Uterus (tissue), 4 donors: Measurements from ENCODE around the gene CSH1. TPM values are rescaled to one million over a fixed set of nuclear protein-coding genes. Genes with fewer than 3 reads are reported as not detected.
A peak's percentile ranks its signal among the peaks of the same experiment; 100 is the strongest.

Experiments
- DNase-seq, 2 donors: peaks; one replicate each; pipeline ENCODE4 v3.0.0-alpha.2; 2019 to 2020
- H3K27ac ChIP-seq, 2 donors: fragments of 200-600 bp; sonication (generic); 1 replicate in 1 of 2; 2 replicates in 1 of 2; pipeline ENCODE4 v1.5.1; 2016 to 2018
- H3K27me3 ChIP-seq, 2 donors: fragments of 200-600 bp; sonication (generic); one replicate each; pipeline ENCODE4 v1.5.1; 2018 to 2019; ENCODE audit warnings: control low read depth in 1 of 2
- H3K36me3 ChIP-seq, 2 donors: fragments of 200-600 bp; sonication (generic); one replicate each; pipeline ENCODE4 v1.5.1; 2019; ENCODE audit warnings: control low read depth in 1 of 2
- H3K4me1 ChIP-seq, 2 donors: fragments of 200-600 bp; sonication (generic); one replicate each; pipeline ENCODE4 v1.5.1; 2018 to 2019; ENCODE audit warnings: control low read depth in 1 of 2
- H3K4me3 ChIP-seq, 2 donors: fragments of 200-600 bp; sonication (generic); 1 replicate in 1 of 2; 2 replicates in 1 of 2; pipeline ENCODE4 v1.5.1; 2018 to 2019; ENCODE audit warnings: mild to moderate bottlenecking in 1 of 2
- H3K9me3 ChIP-seq, 2 donors: fragments of 200-600 bp; sonication (generic); one replicate each; pipeline ENCODE4 v1.5.1; 2019; ENCODE audit warnings: control low read depth in 1 of 2
- CTCF ChIP-seq, 4 experiments: fragments of 200-600 bp in 2 of 4; fragments of 450-650 bp in 2 of 4; sonication (generic) in 2 of 4; IDR thresholded peaks; one replicate each; pipeline ENCODE4 v1.5.1; 2016 to 2019; ENCODE audit warnings: antibody characterized with exemption in 4 of 4, mild to moderate bottlenecking in 2 of 4, moderate library complexity in 1 of 4
- POLR2A ChIP-seq, 2 donors: fragments of 450-650 bp; IDR thresholded peaks; one replicate each; pipeline ENCODE4 v1.6.1; 2016; ENCODE audit warnings: antibody characterized with exemption in 2 of 2, mild to moderate bottlenecking in 1 of 2, moderate library complexity in 1 of 2
- intact Hi-C: fragments of 100-400 bp; cut with DNase I; formaldehyde crosslinking; loops from one replicate; pipeline ENCODE4 v1.15.1; 2023; ENCODE audit warnings: low total_unique reads
- total RNA-seq, 4 donors: library from RNA; depleted of rRNA in 3 of 4; stranded (reverse); fragments of >200 nt in 3 of 4; gene quantifications; one replicate each; pipeline versions ENCODE4 v1.1.0 to v1.2.4, GENCODE V29; 2014 to 2023
- donor health status: DM: yes; HTN: yes; CAD: no.

Gene CSH1
- total RNA-seq, 4 donors from 2014 or later, result not detected

- no peak for TF ChIP-seq POLR2A (IDR thresholded peaks at IDR 0.05)
- no peak for TF ChIP-seq CTCF (IDR thresholded peaks at IDR 0.05)
- no peak for DNase-seq
- intact Hi-C loops, result no loop called here
- H3K36me3 ChIP-seq, result no peaks in the 10 kb centered on the region
- H3K4me1 ChIP-seq, result no peaks in the 10 kb centered on the region
- no peaks in the 10 kb centered on the region for H3K9me3 ChIP-seq
- H3K27me3 ChIP-seq, result no peaks in the 10 kb centered on the region
- H3K4me3 ChIP-seq, result no peak within 1 kb of the TSS
- H3K27ac ChIP-seq, result peak within 1 kb of the TSS; percentile 57 to 58
Observed at GRCh38 chr17:63931981-63932561, 35.7 kb upstream of the CSH1 start, which contains the start of gene CD79B. TSS of gene CD79B (minus strand) at chr17:63932331. CDS start at chr17:63932261, 70 bp downstream.

- TF ChIP-seq POLR2A (IDR thresholded peaks at IDR 0.05) (no peak), CTCF (IDR thresholded peaks at IDR 0.05) (no peak)
- Histone ChIP-seq H3K9me3 (no peaks in the 10 kb centered on the region), H3K27ac (peak overlapping the region; percentile 57 to 58), H3K4me1 (no peaks in the 10 kb centered on the region), H3K36me3 (no peaks in the 10 kb centered on the region), H3K4me3 (no peak overlapping the region), H3K27me3 (no peaks in the 10 kb centered on the region)
- peak; percentile 31 to 68 for DNase-seq
- intact Hi-C loops, result no loop called here
Observed at GRCh38 chr17:63930951-63931575, 34.7 kb upstream of the CSH1 start.

DNA sequence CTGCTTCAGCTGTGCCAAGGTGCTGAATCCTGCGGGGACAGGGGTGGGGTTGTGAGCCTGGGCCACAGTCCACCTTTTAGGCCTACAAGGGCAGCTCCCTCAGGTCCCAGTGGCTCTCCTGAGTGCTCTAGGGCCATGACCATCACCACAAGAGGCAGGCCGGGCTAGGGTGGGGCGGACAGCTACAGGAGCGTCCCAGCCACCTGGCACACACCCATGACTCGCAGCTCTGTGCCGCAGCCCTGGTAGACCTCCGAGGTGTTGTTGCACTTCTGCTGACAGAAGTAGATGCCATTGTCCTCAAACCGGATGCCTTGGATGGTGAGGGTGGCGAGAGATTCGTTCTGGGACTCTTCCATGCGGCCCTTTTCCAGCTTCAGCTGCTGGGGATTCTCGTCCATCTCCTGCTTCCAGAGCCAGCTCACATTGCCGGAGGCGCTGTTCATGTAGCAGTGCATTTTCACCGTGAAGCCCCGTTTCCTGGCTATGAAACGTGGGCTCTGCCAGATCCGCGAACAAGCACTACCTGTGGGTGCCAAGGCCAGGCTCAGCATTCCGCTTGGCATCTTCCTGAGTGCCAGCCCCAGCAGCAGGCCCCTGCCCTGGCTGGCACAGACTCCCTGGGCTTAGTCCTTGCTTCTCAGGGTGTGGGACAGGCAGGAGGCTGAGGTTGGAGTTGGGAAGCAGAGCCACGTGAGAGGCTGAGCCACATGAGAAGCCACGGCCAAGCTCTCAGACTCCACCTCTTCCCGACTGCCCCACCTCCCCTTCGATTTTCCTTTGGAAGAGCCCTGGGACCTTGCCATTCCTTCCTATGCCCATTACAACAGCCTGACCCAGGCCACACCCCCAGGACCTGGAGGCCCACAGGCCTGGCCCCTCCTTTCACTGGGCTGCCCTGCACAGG is 33.7 kb upstream of the CSH1 start:
- H3K27ac ChIP-seq, result peak overlapping the region; percentile 57 to 58
- H3K4me1 ChIP-seq, result no peaks in the 10 kb centered on the region
- no peaks in the 10 kb centered on the region for H3K9me3 ChIP-seq
- H3K36me3 ChIP-seq, result no peaks in the 10 kb centered on the region
- H3K27me3 ChIP-seq, result no peaks in the 10 kb centered on the region
- TF ChIP-seq CTCF (IDR thresholded peaks at IDR 0.05), result no peak
- TF ChIP-seq POLR2A (IDR thresholded peaks at IDR 0.05), result no peak
- H3K4me3 ChIP-seq, result no peak overlapping the region
- peak in 1 of 2 donors; percentile 60 for DNase-seq
- intact Hi-C loops, result no loop called here

- Histone ChIP-seq H3K36me3 (no peaks in the 10 kb centered on the region), H3K4me3 (no peak overlapping the region), H3K9me3 (no peaks in the 10 kb centered on the region), H3K27me3 (no peaks in the 10 kb centered on the region), H3K27ac (no peak overlapping the region), H3K4me1 (no peaks in the 10 kb centered on the region)
- no peak for DNase-seq
- intact Hi-C loops, result no loop called here
- no peak for TF ChIP-seq POLR2A (IDR thresholded peaks at IDR 0.05)
- TF ChIP-seq CTCF (IDR thresholded peaks at IDR 0.05), result no peak
Observed at GRCh38 chr17:63928966-63929695, 32.8 kb upstream of the CSH1 start.
